HCT116 (cell line): ENCODE results near the gene MYBPH.

Source experiments
- CTCF ChIP-seq, 3 experiments: fragments of 200-600 bp in 1 of 3; sonication (generic) in 1 of 3; IDR thresholded peaks in 2 of 3; conservative IDR thresholded peaks in 1 of 3; 2 replicates each; pipeline ENCODE4 v1.5.1; 2012 to 2017; ENCODE audit warnings: low read depth in 2 of 3, low read length in 2 of 3, antibody characterized with exemption in 1 of 3, borderline replicate concordance in 1 of 3, control low read depth in 1 of 3, mild to moderate bottlenecking in 1 of 3, mixed read lengths in 1 of 3, mixed run types in 1 of 3, moderate library complexity in 1 of 3; ENCODE audit not compliant: insufficient read depth in 1 of 3
- EZH2 ChIP-seq: fragments of 200-600 bp; sonication (generic); IDR thresholded peaks from 2 replicates; pipeline ENCODE4 v1.6.1; 2017; ENCODE audit warnings: antibody characterized with exemption, mixed run types

- TF ChIP-seq EZH2 (no peak), CTCF (IDR thresholded peaks at IDR 0.05 in 2 of 3, conservative IDR thresholded peaks at IDR 0.05 in 1 of 3; ENCODE audit: borderline replicate concordance in 1 of 3, insufficient read depth in 1 of 3, low read depth in 2 of 3, low read length in 2 of 3) (no peak)
Measured at GRCh38 chr1:203210988-203211387, 35.4 kb upstream of the MYBPH start.
